ENCODE measurements around the gene TMEM35A.
A peak's percentile ranks its signal among the peaks of the same experiment; 100 is the strongest.
"Not testable (repeated sequence)": the region's sequence is repeated elsewhere in the genome, so short reads cannot be mapped to it uniquely, and the experiment has no call there.

Gene TMEM35A, protein sequence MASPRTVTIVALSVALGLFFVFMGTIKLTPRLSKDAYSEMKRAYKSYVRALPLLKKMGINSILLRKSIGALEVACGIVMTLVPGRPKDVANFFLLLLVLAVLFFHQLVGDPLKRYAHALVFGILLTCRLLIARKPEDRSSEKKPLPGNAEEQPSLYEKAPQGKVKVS
- total RNA-seq, result 0 reads per million in 3 donors

GRCh38 chrX:101078716-101079598 is at the start of gene TMEM35A:
TMEM35A (plus strand) TSS chrX:101078879; CDS start chrX:101079003, 124 bp downstream.
- H3K4me3 ChIP-seq (ENCODE audit: insufficient read depth, low read depth, low read length, poor library complexity, severe bottlenecking), result no peak within 1 kb of the TSS
- H3K4me1 ChIP-seq (ENCODE audit: control insufficient read depth, insufficient read depth, low read length, poor library complexity, severe bottlenecking), result no peaks in the 10 kb centered on the region
- no peaks in the 10 kb centered on the region for H3K9me3 ChIP-seq (ENCODE audit: control insufficient read depth, low read length)
- no peaks in the 10 kb centered on the region for H3K36me3 ChIP-seq (ENCODE audit: control insufficient read depth, insufficient read depth, low read length)
- DNase-seq, result no peak
- no peaks in the 10 kb centered on the region for H3K27me3 ChIP-seq (replicated peaks; ENCODE audit: control insufficient read depth, insufficient read depth, low read length, poor library complexity, severe bottlenecking)
- no peak within 1 kb of the TSS for H3K27ac ChIP-seq (ENCODE audit: insufficient read depth, low read length, poor library complexity, severe bottlenecking)

GRCh38 chrX:101029665-101030064 is 49.0 kb upstream of the TMEM35A start:
- H3K9me3 ChIP-seq (ENCODE audit: control insufficient read depth, low read length), result no peaks in the 10 kb centered on the region
- peaks cover 4% of the 10 kb centered on the region for H3K36me3 ChIP-seq (ENCODE audit: control insufficient read depth, insufficient read depth, low read length)
- no peak overlapping the region for H3K27ac ChIP-seq (ENCODE audit: insufficient read depth, low read length, poor library complexity, severe bottlenecking)
- no peaks in the 10 kb centered on the region for H3K27me3 ChIP-seq (replicated peaks; ENCODE audit: control insufficient read depth, insufficient read depth, low read length, poor library complexity, severe bottlenecking)
- no peaks in the 10 kb centered on the region for H3K4me1 ChIP-seq (ENCODE audit: control insufficient read depth, insufficient read depth, low read length, poor library complexity, severe bottlenecking)
- no peak overlapping the region for H3K4me3 ChIP-seq (ENCODE audit: insufficient read depth, low read depth, low read length, poor library complexity, severe bottlenecking)
- DNase-seq, result no peak

GRCh38 chrX:101037231-101037630 is 41.4 kb upstream of the TMEM35A start:
- Histone ChIP-seq H3K36me3 (ENCODE audit: control insufficient read depth, insufficient read depth, low read length) (peaks cover 11% of the 10 kb centered on the region), H3K27me3 (replicated peaks; ENCODE audit: control insufficient read depth, insufficient read depth, low read length, poor library complexity, severe bottlenecking) (no peaks in the 10 kb centered on the region), H3K4me1 (ENCODE audit: control insufficient read depth, insufficient read depth, low read length, poor library complexity, severe bottlenecking) (no peaks in the 10 kb centered on the region), H3K9me3 (ENCODE audit: control insufficient read depth, low read length) (no peaks in the 10 kb centered on the region), H3K27ac (ENCODE audit: insufficient read depth, low read length, poor library complexity, severe bottlenecking) (no peak overlapping the region), H3K4me3 (ENCODE audit: insufficient read depth, low read depth, low read length, poor library complexity, severe bottlenecking) (no peak overlapping the region)
- no peak for DNase-seq

GRCh38 chrX:101040197-101040596 is 38.5 kb upstream of the TMEM35A start:
- DNase-seq, result no peak
- peaks cover 11% of the 10 kb centered on the region for H3K36me3 ChIP-seq (ENCODE audit: control insufficient read depth, insufficient read depth, low read length)
- no peaks in the 10 kb centered on the region for H3K27me3 ChIP-seq (replicated peaks; ENCODE audit: control insufficient read depth, insufficient read depth, low read length, poor library complexity, severe bottlenecking)
- no peak overlapping the region for H3K4me3 ChIP-seq (ENCODE audit: insufficient read depth, low read depth, low read length, poor library complexity, severe bottlenecking)
- H3K27ac ChIP-seq (ENCODE audit: insufficient read depth, low read length, poor library complexity, severe bottlenecking), result no peak overlapping the region
- H3K4me1 ChIP-seq (ENCODE audit: control insufficient read depth, insufficient read depth, low read length, poor library complexity, severe bottlenecking), result no peaks in the 10 kb centered on the region
- H3K9me3 ChIP-seq (ENCODE audit: control insufficient read depth, low read length), result no peaks in the 10 kb centered on the region

DNA sequence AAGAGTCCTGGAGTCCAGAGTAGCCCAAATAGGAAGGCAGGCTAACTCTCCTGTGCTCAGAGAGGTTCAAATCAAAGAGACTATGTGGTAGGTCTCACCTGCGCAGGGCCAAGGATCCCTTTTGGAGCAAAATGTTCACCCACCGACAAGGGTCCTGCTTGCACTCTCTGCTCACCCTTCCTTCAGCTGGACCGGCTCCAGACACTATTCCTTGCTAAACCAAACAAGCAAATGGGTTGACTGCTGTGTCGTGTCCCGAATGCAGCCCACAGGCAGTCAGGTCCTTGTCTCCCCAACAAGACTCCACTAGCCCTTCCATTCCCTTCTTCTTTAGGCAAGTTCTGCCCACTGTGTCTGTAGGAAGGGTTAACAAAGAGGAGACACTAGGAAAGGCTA is 27.5 kb upstream of the TMEM35A start:
- DNase-seq, result no peak
- H3K36me3 ChIP-seq (ENCODE audit: control insufficient read depth, insufficient read depth, low read length), result no peaks in the 10 kb centered on the region
- peak overlapping the region; percentile 91 for H3K27ac ChIP-seq (ENCODE audit: insufficient read depth, low read length, poor library complexity, severe bottlenecking)
- H3K4me3 ChIP-seq (ENCODE audit: insufficient read depth, low read depth, low read length, poor library complexity, severe bottlenecking), result peak overlapping the region; percentile 68
- H3K4me1 ChIP-seq (ENCODE audit: control insufficient read depth, insufficient read depth, low read length, poor library complexity, severe bottlenecking), result peaks cover 8% of the 10 kb centered on the region
- no peaks in the 10 kb centered on the region for H3K27me3 ChIP-seq (replicated peaks; ENCODE audit: control insufficient read depth, insufficient read depth, low read length, poor library complexity, severe bottlenecking)
- no peaks in the 10 kb centered on the region for H3K9me3 ChIP-seq (ENCODE audit: control insufficient read depth, low read length)

GRCh38 chrX:101051549-101052302 is 27.0 kb upstream of the TMEM35A start, which contains the start of gene TRMT2B:
TRMT2B (minus strand) TSS chrX:101052111; CDS start chrX:101042289, 9,822 bp downstream.
- Histone ChIP-seq H3K4me1 (ENCODE audit: control insufficient read depth, insufficient read depth, low read length, poor library complexity, severe bottlenecking) (peaks cover 8% of the 10 kb centered on the region), H3K27ac (ENCODE audit: insufficient read depth, low read length, poor library complexity, severe bottlenecking) (peak within 1 kb of the TSS; percentile 91), H3K27me3 (replicated peaks; ENCODE audit: control insufficient read depth, insufficient read depth, low read length, poor library complexity, severe bottlenecking) (no peaks in the 10 kb centered on the region), H3K4me3 (ENCODE audit: insufficient read depth, low read depth, low read length, poor library complexity, severe bottlenecking) (peak within 1 kb of the TSS; percentile 68), H3K36me3 (ENCODE audit: control insufficient read depth, insufficient read depth, low read length) (no peaks in the 10 kb centered on the region), H3K9me3 (ENCODE audit: control insufficient read depth, low read length) (no peaks in the 10 kb centered on the region)
- peak; percentile 55 to 69 (median 68) for DNase-seq

DNA sequence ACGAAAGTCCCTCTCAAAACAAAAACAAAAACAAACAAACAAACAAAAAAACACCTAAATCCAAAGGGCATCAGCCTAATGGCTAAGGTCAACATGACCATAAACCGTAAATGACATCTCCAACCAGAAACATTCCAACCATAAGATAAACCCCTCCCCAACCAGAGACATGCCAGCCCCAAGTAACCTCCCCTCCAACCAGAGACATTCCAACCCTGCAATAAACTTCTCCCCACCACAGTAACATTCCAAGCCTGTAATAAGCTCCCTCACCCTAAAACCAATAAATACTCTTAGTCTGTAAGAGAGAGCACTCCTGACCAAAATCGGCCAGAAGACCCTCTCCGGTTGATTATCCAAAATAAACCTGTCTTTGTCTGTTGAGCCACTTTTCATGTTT is 22.1 kb upstream of the TMEM35A start:
- not testable (repeated sequence) for DNase-seq; H3K9me3 ChIP-seq (ENCODE audit: control insufficient read depth, low read length); H3K4me3 ChIP-seq (ENCODE audit: insufficient read depth, low read depth, low read length, poor library complexity, severe bottlenecking); H3K27me3 ChIP-seq (replicated peaks; ENCODE audit: control insufficient read depth, insufficient read depth, low read length, poor library complexity, severe bottlenecking); H3K4me1 ChIP-seq (ENCODE audit: control insufficient read depth, insufficient read depth, low read length, poor library complexity, severe bottlenecking); H3K36me3 ChIP-seq (ENCODE audit: control insufficient read depth, insufficient read depth, low read length); H3K27ac ChIP-seq (ENCODE audit: insufficient read depth, low read length, poor library complexity, severe bottlenecking)

DNA sequence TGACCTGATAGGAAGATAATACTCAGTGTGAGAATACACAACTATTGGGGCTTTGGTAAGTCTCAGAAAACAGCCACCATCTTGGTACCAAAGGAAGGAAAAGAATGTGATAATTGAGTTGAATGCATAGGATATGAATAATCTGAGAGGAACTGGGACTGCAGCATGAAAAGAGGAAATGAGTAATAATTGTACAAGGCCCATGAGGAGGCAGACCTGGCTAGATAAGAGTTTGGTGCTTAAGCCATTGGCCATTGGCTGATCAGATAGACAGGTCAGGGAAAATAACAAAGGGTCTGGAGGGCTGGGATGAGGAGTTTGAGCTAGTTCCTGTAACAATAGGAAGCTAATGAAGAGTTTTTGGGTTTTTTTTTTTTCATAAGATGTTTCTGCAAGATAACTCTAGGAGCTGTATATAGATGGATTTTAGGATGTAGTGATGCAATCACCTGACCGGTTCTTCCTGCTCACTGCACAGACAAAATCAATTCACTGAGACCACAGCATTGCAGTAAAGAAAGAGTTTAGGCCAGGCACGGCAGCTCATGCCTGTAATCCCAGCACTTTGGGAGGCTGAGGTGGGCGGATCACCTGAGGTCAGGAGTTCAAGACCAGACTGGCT is 21.5 kb upstream of the TMEM35A start:
- Histone ChIP-seq H3K27ac (ENCODE audit: insufficient read depth, low read length, poor library complexity, severe bottlenecking) (no peak overlapping the region), H3K27me3 (replicated peaks; ENCODE audit: control insufficient read depth, insufficient read depth, low read length, poor library complexity, severe bottlenecking) (no peaks in the 10 kb centered on the region), H3K9me3 (ENCODE audit: control insufficient read depth, low read length) (no peaks in the 10 kb centered on the region), H3K4me1 (ENCODE audit: control insufficient read depth, insufficient read depth, low read length, poor library complexity, severe bottlenecking) (peaks cover 2% of the 10 kb centered on the region), H3K36me3 (ENCODE audit: control insufficient read depth, insufficient read depth, low read length) (no peaks in the 10 kb centered on the region), H3K4me3 (ENCODE audit: insufficient read depth, low read depth, low read length, poor library complexity, severe bottlenecking) (no peak overlapping the region)
- DNase-seq, result no peak

GRCh38 chrX:101062176-101062575 is 16.5 kb upstream of the TMEM35A start:
- no peaks in the 10 kb centered on the region for H3K36me3 ChIP-seq (ENCODE audit: control insufficient read depth, insufficient read depth, low read length)
- no peak for DNase-seq
- H3K9me3 ChIP-seq (ENCODE audit: control insufficient read depth, low read length), result no peaks in the 10 kb centered on the region
- no peak overlapping the region for H3K4me3 ChIP-seq (ENCODE audit: insufficient read depth, low read depth, low read length, poor library complexity, severe bottlenecking)
- no peaks in the 10 kb centered on the region for H3K4me1 ChIP-seq (ENCODE audit: control insufficient read depth, insufficient read depth, low read length, poor library complexity, severe bottlenecking)
- H3K27ac ChIP-seq (ENCODE audit: insufficient read depth, low read length, poor library complexity, severe bottlenecking), result no peak overlapping the region
- no peaks in the 10 kb centered on the region for H3K27me3 ChIP-seq (replicated peaks; ENCODE audit: control insufficient read depth, insufficient read depth, low read length, poor library complexity, severe bottlenecking)
